ENCODE measurements around the gene RNASET2. TPM values are rescaled to one million over a fixed set of nuclear protein-coding genes. Genes with fewer than 3 reads are reported as not detected.
A peak's percentile ranks its signal among the peaks of the same experiment; 100 is the strongest.

The RNASET2 gene
- total and polyA plus RNA-seq, 2 of the 13 experiments (the other 11 are each of a cell fraction or from before 2014, with no cell fraction given): 44.6 to 597 TPM

- TF ChIP-seq ARHGAP35 (CRISPR knock-in tag; IDR thresholded peaks at IDR 0.05; ENCODE audit: borderline replicate concordance): peak; percentile 21; the same call in 1 of the 2 replicates
- peak; percentile 70; the same call in 1 of the 2 replicates for TF ChIP-seq MIXL1 (CRISPR knock-in tag; IDR thresholded peaks at IDR 0.05)
- peak; percentile 72; the same call in 1 of the 2 replicates for TF ChIP-seq ZNF280B (CRISPR knock-in tag; IDR thresholded peaks at IDR 0.05; ENCODE audit: borderline replicate concordance)
- TF ChIP-seq USF2 (IDR thresholded peaks at IDR 0.05; ENCODE audit: low read depth, low read length): no peak
- TF ChIP-seq USF2 (CRISPR knock-in tag; IDR thresholded peaks at IDR 0.05; ENCODE audit: borderline replicate concordance): no peak
- 0 out of 2 replicates have a peak, but pooled peaks have one; percentile 43 for TF ChIP-seq HNF4G (IDR thresholded peaks at IDR 0.05; ENCODE audit: borderline replicate concordance, low read depth, low read length)
- TF ChIP-seq HNF4G (CRISPR knock-in tag; IDR thresholded peaks at IDR 0.05; ENCODE audit: borderline replicate concordance, low read depth): no peak
- no peak for TF ChIP-seq ZSCAN20 (CRISPR knock-in tag; IDR thresholded peaks at IDR 0.05; ENCODE audit: borderline replicate concordance)
- TF ChIP-seq CHD2 (IDR thresholded peaks at IDR 0.05; ENCODE audit: low read depth, low read length): no peak
- peak; percentile 49 for TF ChIP-seq ZNF317 (CRISPR knock-in tag; IDR thresholded peaks at IDR 0.05)
- no peak for TF ChIP-seq ZNF432 (CRISPR knock-in tag; IDR thresholded peaks at IDR 0.05; ENCODE audit: borderline replicate concordance)
- TF ChIP-seq PAXIP1 (CRISPR knock-in tag; conservative IDR thresholded peaks at IDR 0.05): peak; percentile 88
- TF ChIP-seq ZFP82 (CRISPR knock-in tag; IDR thresholded peaks at IDR 0.05; ENCODE audit: borderline replicate concordance): no peak
- no peak for TF ChIP-seq SAFB2 (CRISPR knock-in tag; IDR thresholded peaks at IDR 0.05; ENCODE audit: borderline replicate concordance, low read depth)
- TF ChIP-seq ZNF737 (CRISPR knock-in tag; IDR thresholded peaks at IDR 0.05; ENCODE audit: borderline replicate concordance): no peak
- TF ChIP-seq TMF1 (CRISPR knock-in tag; IDR thresholded peaks at IDR 0.05; ENCODE audit: low read depth): no peak
- TF ChIP-seq, protein P1, sequence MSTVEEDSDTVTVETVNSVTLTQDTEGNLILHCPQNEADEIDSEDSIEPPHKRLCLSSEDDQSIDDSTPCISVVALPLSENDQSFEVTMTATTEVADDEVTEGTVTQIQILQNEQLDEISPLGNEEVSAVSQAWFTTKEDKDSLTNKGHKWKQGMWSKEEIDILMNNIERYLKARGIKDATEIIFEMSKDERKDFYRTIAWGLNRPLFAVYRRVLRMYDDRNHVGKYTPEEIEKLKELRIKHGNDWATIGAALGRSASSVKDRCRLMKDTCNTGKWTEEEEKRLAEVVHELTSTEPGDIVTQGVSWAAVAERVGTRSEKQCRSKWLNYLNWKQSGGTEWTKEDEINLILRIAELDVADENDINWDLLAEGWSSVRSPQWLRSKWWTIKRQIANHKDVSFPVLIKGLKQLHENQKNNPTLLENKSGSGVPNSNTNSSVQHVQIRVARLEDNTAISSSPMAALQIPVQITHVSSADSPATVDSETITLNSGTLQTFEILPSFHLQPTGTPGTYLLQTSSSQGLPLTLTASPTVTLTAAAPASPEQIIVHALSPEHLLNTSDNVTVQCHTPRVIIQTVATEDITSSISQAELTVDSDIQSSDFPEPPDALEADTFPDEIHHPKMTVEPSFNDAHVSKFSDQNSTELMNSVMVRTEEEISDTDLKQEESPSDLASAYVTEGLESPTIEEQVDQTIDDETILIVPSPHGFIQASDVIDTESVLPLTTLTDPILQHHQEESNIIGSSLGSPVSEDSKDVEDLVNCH (CRISPR knock-in tag; IDR thresholded peaks at IDR 0.05): no peak
Observed at GRCh38 chr6:166957087-166957804, 896 bp upstream of the RNASET2 start (continued).

All from HepG2 (cell line).